ENCODE measurements around the gene RAB11FIP4.

RAB11FIP4 gene

DNA sequence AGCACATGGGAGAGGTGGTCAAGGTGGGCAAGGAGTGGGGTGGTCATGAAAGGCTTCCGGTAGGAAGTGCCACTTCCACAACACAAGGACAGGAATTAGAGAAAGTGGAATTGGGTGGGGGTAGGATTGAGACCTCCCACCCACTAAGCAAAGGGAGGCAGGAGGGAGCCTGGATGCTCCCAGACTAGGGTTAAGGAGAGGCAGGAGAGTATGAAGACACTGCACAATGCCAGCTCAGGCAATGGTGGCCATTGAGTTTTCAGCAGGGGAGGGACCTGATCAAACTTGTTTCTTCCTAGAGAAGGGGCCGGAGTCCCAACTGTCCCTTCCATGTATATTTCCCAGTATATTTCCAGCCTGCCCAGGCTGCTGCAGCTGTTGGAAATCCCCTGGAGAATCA lies 3.1 kb upstream of the RAB11FIP4 start:
- DNase-seq = no peak

DNA sequence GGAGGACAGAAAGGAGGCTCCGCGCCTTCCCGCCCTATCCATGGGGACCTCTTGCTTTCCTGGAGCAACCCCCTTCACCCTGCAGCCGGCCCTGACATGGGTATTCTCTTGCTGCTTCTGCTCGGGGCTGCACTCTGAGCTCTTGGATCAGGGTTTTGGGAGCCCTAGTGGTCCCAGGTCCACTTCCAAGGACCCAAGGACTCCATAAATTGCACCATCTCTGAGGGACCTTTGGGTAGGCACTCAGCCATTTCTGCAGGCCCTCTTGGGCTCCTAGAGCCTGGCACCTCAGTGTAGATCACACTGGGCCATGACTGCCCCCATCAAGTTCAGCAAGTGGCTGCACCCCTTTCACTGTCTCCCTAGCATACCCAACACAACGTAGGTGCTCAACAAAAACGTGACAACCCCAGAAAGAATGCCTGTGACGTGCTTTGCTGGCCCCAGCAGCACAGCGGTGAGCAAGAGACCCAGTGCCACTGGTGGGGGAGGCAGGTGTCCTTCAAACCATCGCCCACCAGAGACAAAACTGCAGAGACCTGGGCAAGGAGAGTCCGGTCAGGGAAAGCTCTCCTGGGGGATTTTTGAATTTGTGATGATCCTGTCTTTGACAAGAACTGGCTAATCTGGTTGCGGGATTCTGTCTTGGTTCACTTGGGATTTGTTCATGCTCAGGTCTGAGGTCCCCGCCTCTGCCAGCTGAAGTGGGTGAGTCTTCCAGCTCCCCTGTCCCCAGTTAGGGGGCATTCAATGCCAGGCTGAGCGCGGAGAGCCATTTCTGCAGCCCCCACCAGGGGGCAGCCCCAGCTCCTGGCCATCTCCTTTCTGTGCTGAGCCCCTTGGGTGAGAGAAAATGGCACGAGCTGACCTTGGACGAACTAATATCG lies 2.5 kb upstream of the RAB11FIP4 start:
- peak; percentile 61 for DNase-seq

DNA sequence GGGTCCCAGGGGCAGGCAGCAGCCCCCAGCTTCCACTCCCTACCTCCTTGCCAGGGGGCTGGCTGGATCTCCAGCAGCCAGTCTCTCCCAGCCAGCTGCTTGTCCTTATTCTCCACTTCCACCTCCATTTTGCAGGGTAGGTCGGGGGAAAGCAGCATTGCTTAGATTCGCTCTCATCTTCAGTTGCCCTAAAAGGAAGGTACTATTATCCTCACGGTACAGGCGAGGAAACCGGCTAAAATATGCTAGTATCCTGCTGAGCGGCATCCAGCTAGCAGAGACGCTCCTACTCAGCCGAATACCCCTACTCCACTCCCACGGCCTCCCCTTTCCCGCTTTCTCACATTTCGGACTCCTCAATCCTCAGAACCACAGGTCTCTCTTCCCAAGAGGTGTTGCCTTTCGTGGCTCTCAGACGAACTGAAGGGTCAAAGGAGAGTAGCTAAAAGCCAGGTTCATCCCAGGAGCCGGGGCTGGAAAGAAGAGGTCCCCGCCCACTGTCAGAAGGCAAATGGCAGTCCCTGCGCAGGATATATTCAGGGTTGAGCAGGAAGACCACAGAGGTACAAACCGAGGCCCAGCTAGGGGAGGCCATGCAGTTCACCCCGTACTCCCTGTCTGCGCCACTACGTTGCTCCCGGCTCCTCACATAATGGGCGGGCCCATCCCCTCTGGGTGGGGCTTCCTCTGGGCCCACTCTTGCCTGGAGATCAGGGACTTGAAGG lies 1.7 kb upstream of the RAB11FIP4 start:
- DNase-seq = no peak

DNA sequence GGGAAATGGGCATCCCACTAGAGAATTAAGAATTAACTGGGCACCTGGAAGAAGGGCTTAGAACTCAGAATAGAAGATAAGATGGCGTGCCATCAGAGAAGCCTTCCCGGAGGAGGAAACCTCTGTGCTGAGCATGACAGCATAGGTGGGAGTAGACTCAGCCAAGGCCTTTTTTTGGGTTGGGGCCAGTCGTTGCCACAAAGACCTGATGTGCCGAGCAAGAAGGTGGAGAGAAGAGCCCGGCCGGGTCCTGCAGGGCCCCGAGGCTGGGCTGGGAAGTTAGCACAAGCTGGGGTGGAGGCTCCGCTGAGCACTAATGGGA lies 1.1 kb upstream of the RAB11FIP4 start:
- DNase-seq = no peak

DNA sequence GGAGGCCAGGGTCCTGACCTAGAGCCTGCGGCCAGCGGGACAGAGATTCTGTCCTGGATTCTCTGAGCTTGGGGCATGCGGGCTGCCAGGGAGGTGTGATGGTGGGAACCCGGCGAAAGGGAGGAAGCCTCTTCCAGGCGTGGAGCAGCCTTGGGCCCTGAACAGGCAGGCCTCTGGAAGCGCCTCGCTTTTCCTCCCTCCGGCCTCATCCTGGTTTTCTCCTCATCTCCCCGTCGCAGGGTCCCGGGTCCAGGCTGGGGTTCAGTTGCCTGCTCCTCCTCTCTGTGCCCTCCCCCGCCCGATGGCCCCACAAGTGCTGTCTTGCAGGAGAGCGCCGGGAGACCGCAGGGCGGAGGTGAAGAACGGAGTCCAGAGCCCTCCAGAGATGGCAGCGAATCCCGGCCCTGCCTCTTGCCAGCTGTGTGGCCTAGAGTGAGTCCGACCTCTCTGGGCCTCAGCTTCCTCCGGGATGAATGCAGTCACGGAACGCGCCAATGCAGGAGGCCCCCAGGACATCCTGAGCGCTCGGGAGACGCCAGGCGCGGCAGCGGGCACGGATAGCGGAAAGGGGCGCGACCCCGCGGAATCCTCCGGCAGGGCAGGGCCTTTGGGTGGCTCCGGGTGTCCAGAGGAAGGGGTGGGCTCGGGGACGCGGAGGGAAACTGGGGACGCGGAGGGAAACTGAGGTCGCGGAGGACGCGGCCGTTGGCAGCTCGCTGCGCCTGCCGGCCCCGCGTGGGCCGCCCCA lies 553 bp upstream of the RAB11FIP4 start:
- no peak for DNase-seq

DNA sequence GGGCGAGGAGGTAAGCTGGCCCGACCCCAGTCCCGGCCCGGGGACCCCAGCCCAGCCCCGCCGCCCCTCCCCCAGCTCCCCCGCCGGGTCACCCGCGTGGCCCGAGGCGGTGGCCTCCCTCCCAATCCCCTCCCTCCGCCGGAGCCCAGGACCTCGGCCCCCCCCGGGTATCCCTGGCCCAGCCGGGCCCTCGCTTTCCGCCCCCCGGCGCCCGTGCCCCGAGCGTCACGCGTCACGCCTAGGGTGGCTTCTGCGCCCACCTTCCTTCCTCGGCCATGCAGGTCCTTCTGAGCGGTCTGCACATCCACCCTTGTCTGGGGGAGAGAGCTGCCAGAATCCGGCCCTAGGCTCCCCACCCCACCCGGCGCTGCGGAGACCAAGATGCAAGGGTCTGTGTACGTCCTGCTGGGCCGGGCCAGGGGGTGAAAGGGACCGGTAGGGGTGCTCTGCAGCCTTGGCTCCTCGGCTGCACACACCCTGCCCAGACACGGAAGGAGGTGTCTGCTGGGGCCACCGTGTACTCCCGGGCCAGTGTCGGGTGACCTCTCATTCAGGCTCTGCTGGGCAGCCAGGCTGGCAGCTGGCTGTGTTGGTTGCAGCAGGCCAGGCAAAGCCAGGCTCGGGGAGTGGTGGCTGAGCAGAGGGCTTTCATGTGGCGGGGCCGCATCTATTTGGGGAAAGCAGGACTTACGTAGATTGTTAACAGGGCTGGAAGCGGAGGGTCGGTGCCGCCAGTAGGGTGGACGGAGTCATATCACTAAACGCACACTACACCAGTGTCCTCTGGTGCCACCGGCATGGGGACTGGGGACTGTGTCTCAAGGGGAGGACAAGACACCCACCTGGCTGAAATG lies 754 bp downstream of the RAB11FIP4 start:
- DNase-seq = no peak

DNA sequence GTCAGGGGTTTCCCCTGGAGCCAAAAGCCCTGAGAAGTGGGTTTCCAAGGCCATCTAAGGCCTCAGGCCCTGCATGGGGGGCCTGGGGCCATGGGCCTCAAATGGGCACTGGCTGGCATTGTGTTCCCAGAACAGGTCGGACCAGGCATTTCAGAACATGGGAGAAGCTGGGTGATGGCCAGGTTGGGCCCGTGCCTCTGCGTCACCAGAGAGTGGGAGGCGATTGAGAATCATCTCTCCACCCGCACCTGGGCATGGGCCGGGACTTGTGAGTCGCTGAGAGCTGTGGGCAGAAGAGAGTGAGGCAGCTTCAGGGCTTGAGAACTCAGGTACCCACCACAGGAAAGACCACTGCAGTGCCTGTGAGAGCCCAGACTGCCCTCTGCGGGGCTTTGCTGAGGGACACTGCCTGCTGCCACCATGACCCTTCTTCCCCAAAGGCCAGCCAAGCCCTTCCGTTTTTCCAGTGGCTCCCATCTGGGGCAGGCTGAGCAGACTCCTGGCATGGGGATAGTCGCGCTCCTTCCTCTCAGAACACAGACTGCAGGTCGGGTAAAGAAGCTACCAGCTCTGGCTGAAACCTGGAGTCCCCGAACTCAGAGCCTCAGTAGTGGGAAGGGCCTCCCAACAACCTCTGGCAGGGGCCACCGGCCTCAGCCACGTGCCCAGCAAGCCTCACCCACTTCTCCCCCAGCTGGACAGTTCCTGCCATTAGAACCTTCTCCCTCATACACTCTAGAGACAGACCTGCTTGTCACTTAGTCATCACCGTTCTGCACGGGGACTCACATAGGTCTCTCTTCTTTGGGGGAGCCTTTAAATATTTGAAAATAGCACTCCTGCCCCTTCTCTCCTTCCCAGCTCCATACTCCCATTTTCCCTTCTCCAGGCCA lies 1.6 kb downstream of the RAB11FIP4 start:
- DNase-seq = no peak

GRCh38 chr17:31393749-31394146 lies 2.3 kb downstream of the RAB11FIP4 start:
- no peak for DNase-seq

DNA sequence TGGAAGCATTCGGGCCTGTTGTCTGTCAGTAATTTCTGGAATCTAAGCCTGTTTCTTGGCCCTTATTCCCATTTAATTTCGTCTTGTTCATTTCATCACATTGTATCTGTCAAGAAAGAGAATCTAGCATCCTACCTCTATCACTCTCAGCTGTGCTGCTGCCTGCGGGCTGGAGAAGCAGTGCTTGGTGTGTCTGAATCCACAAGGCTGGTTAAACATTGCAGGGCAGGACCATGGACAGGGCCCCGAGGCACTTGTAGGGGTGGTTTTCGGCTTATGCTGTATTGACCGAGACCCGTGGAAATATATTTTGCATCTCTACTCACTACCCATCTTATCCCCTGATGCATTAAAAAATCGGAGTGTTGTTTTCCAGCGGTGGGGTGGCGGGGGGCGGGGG lies 3.1 kb downstream of the RAB11FIP4 start:
- peak; percentile 44 for DNase-seq

GRCh38 chr17:31397256-31397939 lies 5.9 kb downstream of the RAB11FIP4 start:
- no peak for DNase-seq

DNA sequence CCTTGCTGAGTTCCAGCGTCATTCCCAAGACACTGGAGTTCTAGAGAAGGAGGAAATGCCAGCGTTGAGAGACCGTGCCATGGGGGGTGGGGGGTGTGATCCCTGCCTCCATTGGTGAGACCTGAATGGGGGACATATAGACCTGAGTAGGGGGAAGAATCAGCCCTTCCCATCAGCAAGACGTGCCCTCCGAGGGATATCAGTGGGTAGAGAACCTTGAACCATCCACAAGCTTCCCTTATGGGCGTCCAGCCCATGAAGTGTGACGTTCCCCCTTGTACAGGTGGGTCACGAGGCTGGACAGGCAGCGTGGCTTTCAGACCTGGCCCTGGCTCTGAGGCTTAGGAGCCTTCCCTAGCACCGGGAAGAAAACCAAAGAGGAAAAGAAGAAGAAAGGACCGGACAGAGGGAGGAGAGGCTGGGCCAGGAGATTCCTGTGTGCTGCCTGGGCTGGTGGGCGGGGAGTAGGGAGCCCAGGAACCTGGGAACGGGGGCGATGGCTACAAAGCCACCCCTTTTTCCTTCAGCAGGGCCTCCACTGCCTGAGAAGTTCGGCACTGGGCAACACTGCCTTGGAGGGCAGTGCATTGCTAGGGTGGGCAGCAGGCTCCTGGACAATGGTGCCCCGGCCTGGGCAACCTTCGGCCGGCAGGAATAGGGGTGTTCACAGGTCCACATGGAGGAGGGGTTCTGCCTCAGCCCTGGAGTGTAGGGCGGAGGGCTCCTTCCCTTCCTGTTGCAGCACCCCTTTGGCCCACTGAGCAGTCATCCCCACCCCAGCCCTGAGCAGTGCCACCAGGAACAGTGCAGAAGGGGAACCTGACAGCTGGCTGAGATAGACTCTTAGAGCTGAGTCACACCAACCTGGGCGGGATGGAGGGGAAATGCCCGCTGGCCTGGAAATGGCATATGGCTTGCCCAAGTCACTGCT lies 7.2 kb downstream of the RAB11FIP4 start:
- no peak for DNase-seq

GRCh38 chr17:31400481-31400950 lies 9.0 kb downstream of the RAB11FIP4 start:
- DNase-seq = no peak

GRCh38 chr17:31401456-31402254 lies 10.2 kb downstream of the RAB11FIP4 start:
- no peak for DNase-seq

DNA sequence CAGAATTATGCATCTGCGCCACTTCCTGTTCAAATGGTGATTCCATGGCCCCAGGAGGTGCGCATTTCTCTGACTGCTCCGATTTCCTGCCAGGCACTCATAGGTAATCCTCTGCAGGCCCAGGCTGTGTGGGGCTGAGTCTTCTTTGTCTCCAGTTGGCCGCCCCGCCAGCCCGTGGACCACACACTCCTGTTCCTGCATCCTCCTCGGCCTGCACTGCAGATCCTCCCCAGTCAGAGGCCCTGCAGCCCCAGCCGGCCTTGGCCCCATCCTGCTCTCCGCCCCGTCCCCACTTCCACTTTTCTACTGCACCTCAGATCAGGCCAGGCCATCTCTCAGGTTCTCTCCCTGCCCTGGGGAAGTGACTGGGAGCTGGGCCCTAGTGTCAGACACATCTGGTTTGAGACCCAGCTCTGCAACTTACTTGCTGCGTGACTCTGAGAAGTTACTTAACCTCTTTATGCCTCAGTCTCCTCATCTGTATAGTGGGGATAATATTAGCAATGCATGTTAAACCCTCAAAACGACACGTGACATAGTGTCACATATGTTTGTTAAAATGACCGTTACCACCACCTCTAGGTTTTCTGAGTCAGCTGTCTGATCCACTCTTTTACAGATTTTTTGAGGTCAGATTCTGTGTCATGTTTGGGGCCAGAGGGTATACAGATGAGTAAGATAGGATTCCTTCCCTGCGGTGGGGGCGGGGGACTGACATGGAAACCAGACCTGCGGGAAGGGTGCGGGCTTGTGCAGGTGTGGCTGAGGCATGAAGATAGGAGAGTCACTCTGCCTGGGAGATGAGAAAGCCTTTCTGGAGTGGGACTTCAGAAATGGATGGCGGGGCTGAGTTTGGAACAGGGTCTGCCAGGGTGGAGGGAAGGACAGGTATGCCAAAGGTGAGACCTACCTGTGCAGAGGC lies 12.8 kb downstream of the RAB11FIP4 start:
- DNase-seq = no peak

GRCh38 chr17:31405890-31406371 lies 14.5 kb downstream of the RAB11FIP4 start:
- no peak for DNase-seq

DNA sequence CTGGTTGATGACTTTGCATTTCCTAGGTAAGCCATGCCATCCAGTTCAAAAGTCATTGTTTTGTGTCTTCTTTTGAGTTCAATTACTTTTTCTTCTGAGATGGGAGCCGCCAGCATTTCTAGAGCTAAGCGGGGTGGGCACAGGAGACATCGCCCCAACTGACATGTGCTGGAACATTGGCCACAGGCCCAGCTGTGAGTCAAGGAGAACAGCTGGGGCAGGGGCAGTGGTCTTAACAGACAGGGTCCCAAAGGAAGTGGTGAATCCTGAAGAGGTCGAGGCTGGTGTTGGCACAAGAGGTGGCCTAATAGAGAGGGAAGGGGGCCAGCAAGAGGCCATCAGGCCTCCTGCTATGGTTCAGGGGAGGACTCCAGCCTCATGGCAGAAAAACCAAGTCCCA lies 17.1 kb downstream of the RAB11FIP4 start:
- DNase-seq = no peak

DNA sequence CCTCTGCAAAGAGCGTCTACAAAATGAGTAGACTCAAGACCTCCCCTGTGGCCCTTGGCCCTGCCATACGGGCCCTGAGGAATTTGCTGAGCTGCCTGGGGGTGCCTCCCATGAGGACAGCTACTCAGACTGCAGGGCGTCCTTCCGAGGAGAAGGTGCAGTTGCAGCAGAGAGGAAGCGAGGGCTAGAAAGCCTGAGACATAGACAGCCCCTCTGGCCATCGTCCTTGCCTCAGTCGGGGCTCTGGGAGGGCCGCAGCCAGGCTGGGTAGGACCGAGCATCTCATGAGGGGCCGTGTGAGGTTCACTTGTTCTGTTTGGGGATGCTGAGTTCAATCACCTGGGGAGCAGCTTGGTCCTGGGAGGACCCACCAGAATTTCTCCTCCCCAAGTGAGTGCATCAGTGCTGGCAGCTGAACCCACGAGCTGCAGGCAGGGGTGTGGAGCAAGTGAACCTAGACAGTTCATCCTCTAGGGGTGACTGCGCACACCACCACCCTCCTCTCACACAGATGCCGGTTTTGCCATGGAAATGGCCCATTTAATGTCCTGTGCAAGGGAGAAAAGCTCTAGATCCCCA lies 20.3 kb downstream of the RAB11FIP4 start:
- no peak for DNase-seq

All from activated T-cell treated with anti-CD3 and anti-CD28 coated beads, Interleukin-2, amount 50 U/mL, for 1 hour (primary cell).